Omental fat pad (tissue), 4 donors: ENCODE results near the gene CAPZB. TPM values are rescaled to one million over a fixed set of nuclear protein-coding genes. Genes with fewer than 3 reads are reported as not detected.
A peak's percentile ranks its signal among the peaks of the same experiment; 100 is the strongest.

Source experiments
- ATAC-seq: fragments of 150-250 bp; one replicate; pipeline ENCODE4 v1.9.1; 2016; ENCODE audit warnings: mild to moderate bottlenecking, moderate library complexity; ENCODE audit not compliant: low FRiP score
- DNase-seq: peaks from one replicate; pipeline ENCODE4 v3.0.0-alpha.2; 2019; ENCODE audit warnings: low spot score
- total RNA-seq, 4 donors: library from RNA; depleted of rRNA; stranded (reverse); fragments of >200 nt; gene quantifications; one replicate each; pipeline ENCODE4 v1.1.0, GENCODE V29; 2016
- TF ChIP-seq, protein P1 (sequence below), 3 donors: fragments of 450-650 bp; IDR thresholded peaks; one replicate each; pipeline ENCODE4 v1.5.1; 2016 to 2017; ENCODE audit warnings: antibody characterized with exemption in 3 of 3, mild to moderate bottlenecking in 3 of 3, moderate library complexity in 2 of 3

CAPZB gene
- total RNA-seq, 4 donors from 2014 or later: 98.0 to 130 (median 120) TPM

DNA sequence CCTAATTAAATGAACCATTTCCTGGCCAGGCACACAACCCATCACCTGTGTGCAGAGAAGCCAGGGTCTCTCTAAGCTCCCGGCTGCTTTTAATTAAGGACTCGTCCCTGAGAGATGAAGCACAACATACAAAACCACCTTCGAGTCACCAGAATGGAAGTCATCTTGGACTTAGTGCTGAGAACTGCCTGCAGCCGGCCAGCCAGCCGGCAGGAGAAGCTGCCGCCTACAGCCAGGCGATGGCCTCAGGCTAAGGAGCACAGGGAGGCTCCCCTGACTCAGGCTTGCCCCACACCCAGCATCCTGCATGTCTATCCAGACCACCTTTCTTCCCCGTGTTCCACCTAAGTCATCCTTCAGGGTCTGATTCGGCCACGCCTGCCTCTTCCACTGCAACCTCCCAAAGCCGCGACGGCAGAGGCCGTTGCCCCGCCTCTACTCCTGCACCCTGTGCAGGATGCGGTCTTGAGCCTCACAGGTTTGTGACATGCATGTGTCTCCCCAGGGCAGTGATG, 89.6 kb downstream of the CAPZB start:
- TF ChIP-seq, protein P1, sequence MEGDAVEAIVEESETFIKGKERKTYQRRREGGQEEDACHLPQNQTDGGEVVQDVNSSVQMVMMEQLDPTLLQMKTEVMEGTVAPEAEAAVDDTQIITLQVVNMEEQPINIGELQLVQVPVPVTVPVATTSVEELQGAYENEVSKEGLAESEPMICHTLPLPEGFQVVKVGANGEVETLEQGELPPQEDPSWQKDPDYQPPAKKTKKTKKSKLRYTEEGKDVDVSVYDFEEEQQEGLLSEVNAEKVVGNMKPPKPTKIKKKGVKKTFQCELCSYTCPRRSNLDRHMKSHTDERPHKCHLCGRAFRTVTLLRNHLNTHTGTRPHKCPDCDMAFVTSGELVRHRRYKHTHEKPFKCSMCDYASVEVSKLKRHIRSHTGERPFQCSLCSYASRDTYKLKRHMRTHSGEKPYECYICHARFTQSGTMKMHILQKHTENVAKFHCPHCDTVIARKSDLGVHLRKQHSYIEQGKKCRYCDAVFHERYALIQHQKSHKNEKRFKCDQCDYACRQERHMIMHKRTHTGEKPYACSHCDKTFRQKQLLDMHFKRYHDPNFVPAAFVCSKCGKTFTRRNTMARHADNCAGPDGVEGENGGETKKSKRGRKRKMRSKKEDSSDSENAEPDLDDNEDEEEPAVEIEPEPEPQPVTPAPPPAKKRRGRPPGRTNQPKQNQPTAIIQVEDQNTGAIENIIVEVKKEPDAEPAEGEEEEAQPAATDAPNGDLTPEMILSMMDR (IDR thresholded peaks at IDR 0.05): no peak
- DNase-seq (no peak), ATAC-seq (no peak)

DNA sequence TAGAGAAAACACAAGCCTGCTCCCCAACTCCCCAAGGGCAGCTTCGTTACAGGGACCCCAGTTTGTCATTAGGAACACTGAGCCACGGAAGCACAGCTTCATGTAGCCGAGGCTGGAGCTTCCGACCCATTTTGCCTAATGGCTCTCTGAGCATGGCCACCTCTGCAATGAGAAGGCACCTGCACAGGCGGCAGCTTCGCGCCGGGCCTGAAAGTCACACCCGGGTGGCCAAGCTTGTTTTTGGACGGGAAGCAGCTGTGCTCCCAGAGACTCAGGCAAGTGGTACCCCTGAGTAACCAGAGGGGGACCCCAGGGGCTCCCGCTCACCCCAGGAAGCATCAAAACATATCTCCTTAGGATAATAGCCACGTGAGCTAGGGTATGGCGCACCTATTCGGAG, 92.3 kb downstream of the CAPZB start:
- TF ChIP-seq, protein P1 (IDR thresholded peaks at IDR 0.05): no peak
- ATAC-seq (no peak), DNase-seq (no peak)

DNA sequence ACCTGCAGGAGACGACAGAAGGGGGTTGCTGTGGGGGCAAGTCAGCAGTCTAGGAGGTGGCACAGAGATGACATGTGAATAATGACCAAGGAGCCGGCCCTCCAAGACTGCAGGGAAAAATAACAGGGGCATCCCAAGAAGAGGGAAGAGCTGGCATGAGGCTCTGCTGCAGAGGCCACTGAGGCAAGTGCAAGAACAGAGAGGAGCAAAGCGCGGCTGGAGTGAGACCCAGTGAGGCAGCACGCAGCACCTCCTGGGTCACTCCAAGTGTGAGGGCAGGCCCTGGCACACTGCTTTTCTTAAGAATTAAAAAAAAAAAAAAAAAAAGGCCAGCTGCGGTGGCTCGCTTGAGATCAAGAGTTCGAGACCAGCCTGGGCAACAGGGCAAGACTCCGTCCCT, 93.1 kb downstream of the CAPZB start:
- no peak for ATAC-seq
- TF ChIP-seq, protein P1 (IDR thresholded peaks at IDR 0.05): no peak
- DNase-seq: no peak

DNA sequence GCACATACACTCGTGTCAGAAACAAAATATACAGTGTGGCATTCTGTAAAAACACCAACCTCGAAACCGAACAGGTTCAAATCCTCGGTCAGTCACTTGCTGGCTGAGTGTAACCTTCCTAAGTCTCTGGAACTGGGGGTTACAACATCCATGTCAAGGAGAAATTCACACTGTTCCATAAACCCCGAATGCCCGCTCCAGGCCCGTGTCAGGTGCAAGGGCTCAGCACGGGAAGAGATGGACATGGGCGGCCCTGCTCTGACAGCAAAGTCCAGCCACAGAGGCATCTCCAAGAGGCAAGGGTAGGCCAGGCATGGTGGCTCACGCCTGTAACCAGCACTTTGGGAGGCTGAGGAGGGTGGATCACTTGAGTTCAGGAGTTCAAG, 93.8 kb downstream of the CAPZB start:
- DNase-seq: no peak
- TF ChIP-seq, protein P1 (IDR thresholded peaks at IDR 0.05): no peak
- no peak for ATAC-seq

DNA sequence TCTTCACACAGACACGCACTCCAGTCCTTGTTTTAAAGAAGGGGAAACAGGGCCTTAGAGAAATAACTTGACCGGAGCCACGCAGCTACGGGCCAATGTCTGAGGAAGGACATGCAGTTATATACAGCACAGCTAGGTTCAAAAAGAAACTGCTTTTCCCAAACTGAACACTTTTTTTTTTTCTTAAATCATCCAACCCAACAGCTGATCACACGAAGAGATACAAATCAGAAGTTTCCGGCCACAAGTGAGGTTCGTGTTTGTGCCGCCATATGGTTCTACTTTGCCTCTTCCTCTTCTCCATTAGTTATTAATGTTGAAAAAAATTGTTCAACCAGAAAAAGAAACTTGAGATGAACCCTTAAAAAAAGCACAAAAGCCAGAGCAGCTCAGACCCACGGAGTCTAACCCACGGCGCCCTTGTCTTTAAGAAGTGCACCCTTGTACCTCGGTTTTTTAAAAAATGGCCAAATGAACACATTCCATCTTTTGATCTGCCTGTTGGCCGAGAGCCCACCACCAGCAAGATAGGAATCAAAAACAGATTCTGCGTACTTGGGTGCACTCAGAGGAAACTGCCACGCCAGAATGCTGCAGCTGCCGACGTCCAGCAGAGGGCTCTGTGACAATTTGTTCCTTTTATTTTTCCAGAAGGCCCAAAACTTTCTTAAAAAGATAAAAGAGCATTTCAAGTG, 94.3 kb downstream of the CAPZB start:
- TF ChIP-seq, protein P1 (IDR thresholded peaks at IDR 0.05): peak in 1 of 3 donors; percentile 49
- no peak for ATAC-seq
- DNase-seq: no peak

DNA sequence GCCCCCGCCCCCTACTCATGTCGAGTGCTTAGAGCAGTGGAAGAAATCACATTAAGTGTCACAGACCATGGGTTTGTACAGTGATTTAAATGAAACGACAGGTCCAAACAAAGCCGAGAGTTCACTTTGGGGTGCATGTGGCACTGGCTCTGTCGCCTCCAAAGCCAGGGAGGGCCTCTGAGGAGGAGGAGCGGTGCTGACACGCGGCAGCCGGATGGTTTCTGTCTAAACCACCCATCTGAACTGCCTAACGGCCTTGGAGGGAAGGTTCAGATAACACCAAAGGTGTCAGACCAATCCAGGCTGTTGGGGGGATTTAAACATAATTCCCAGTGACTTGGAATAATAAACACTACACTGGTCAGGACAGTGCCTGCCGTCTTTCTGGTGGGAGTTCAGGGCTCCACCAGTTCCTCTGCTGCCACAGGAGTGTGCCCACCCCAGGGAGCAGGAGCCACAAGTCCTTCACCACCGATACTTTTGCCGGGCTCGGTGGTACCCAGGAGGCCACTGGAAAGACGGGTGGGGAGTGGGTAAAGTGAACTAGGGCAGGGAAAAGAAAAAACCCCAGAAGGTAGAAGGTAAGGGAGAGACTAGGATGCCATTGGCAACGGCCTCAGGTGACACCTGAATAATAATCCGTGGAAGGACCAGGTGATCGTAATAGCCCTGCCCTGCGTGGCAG, 95.0 kb downstream of the CAPZB start:
- TF ChIP-seq, protein P1 (IDR thresholded peaks at IDR 0.05): no peak
- ATAC-seq (no peak), DNase-seq (no peak)

DNA sequence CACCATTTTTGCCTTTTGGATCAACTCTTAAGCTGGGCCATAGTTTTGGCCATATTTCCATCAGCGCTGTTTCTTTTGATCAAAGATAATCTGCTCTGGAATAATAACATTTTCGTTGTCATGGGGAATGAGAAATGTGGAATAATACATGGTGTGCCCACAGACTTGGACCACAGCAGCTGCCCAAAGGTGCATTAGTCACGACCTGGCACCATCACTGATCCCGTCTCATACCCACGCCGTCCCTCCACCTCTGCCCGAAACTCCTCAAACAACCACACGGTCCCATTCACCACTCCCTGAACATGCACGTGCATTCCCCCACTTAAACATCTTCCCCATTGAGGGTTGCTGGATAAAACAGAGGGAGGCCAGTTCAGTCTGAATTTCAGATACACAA, 96.4 kb downstream of the CAPZB start:
- no peak for ATAC-seq
- TF ChIP-seq, protein P1 (IDR thresholded peaks at IDR 0.05): no peak
- no peak for DNase-seq
